Left lung (tissue), 10 donors: ENCODE measurements around the gene HSP90AA1. TPM values are rescaled to one million over a fixed set of nuclear protein-coding genes. Genes with fewer than 3 reads are reported as not detected.

ENCODE experiments used
- ATAC-seq: fragments of 200-7000 bp; cut with Tn5 transposase; one replicate; pipeline ENCODE4 v1.9.1; 2020; ENCODE audit warnings: moderate library complexity
- DNase-seq, 4 donors: peaks; one replicate each; pipeline ENCODE4 v3.0.0-alpha.2; 2013 to 2020
- H3K27ac ChIP-seq, 2 donors: fragments of 200-600 bp; sonication (generic) in 1 of 2; one replicate each; pipeline versions ENCODE4 v1.5.0 to v1.8.0; 2020 to 2021
- H3K27me3 ChIP-seq, 2 donors: fragments of 200-600 bp; sonication (generic) in 1 of 2; one replicate each; pipeline versions ENCODE4 v1.5.0 to v1.8.0; 2020 to 2021
- H3K36me3 ChIP-seq, 2 donors: fragments of 200-600 bp; sonication (generic) in 1 of 2; one replicate each; pipeline versions ENCODE4 v1.5.0 to v1.8.0; 2020 to 2021
- H3K4me1 ChIP-seq, 2 donors: fragments of 200-600 bp; one replicate each; pipeline ENCODE4 v1.8.0; 2021
- H3K4me3 ChIP-seq, 2 donors: fragments of 200-600 bp; sonication (generic) in 1 of 2; one replicate each; pipeline versions ENCODE4 v1.5.0 to v1.8.0; 2020 to 2021; ENCODE audit warnings: mild to moderate bottlenecking in 1 of 2
- H3K9me3 ChIP-seq, 2 donors: fragments of 200-600 bp; sonication (generic) in 1 of 2; one replicate each; pipeline versions ENCODE4 v1.5.0 to v1.8.0; 2020 to 2021
- intact Hi-C, 2 donors: fragments of 100-400 bp; cut with DNase I; formaldehyde crosslinking; loops; one replicate each; pipeline versions ENCODE4 v1.11.2 to v1.14.2; 2022
- polyA plus RNA-seq, 6 donors: library from polyadenylated mRNA; unstranded; fragments of 120-200 nt; gene quantifications; one replicate each; pipeline ENCODE4 v1.2.1, GENCODE V29; 2013; ENCODE audit not compliant: insufficient read length in 6 of 6
- total RNA-seq, 2 donors: library from RNA; stranded (reverse); fragmentation: NEBNext Ultra II Directional; extraction: Animal tissue kit (Norgen Biotek cat#: 25700); gene quantifications; one replicate each; pipeline ENCODE4 v1.2.1, GENCODE V29; 2021
- TF ChIP-seq, protein P1 (sequence below), 2 donors: fragments of 200-600 bp; sonication (generic) in 1 of 2; IDR thresholded peaks; one replicate each; pipeline versions ENCODE4 v1.5.0 to v1.8.0; 2021; ENCODE audit warnings: antibody characterized with exemption in 2 of 2
- donor health status: DM: no; HTN: yes; CAD: no.
- donor health status: DM: no; HTN: no; CAD: no.

Gene HSP90AA1
- total and polyA plus RNA-seq, 8 donors, result 515 to 760 (median 630) TPM

DNA sequence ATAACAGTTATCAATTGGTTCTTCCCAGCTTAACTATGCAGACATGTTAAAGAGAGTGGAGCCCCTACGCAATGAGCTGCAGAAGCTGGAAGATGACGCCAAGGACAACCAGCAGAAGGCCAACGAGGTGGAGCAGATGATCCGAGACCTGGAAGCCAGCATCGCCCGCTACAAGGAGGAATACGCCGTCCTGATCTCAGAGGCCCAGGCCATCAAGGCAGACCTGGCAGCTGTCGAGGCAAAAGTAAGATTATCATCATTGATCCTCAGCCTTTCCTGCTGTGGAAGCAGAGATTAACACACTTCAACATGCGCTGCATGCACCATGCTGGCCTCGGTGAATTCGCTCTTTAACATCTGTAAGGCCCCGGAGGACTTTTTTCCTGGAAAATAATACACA is 53.6 kb downstream of the HSP90AA1 start:
- no peak overlapping the region for H3K27ac ChIP-seq
- H3K4me1 ChIP-seq, result no peaks in the 10 kb centered on the region
- intact Hi-C loops, result no loop called here
- no peaks in the 10 kb centered on the region for H3K9me3 ChIP-seq
- TF ChIP-seq, protein P1, sequence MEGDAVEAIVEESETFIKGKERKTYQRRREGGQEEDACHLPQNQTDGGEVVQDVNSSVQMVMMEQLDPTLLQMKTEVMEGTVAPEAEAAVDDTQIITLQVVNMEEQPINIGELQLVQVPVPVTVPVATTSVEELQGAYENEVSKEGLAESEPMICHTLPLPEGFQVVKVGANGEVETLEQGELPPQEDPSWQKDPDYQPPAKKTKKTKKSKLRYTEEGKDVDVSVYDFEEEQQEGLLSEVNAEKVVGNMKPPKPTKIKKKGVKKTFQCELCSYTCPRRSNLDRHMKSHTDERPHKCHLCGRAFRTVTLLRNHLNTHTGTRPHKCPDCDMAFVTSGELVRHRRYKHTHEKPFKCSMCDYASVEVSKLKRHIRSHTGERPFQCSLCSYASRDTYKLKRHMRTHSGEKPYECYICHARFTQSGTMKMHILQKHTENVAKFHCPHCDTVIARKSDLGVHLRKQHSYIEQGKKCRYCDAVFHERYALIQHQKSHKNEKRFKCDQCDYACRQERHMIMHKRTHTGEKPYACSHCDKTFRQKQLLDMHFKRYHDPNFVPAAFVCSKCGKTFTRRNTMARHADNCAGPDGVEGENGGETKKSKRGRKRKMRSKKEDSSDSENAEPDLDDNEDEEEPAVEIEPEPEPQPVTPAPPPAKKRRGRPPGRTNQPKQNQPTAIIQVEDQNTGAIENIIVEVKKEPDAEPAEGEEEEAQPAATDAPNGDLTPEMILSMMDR (IDR thresholded peaks at IDR 0.05), result no peak
- no peak overlapping the region for H3K4me3 ChIP-seq
- H3K27me3 ChIP-seq, result no peaks in the 10 kb centered on the region
- DNase-seq (no peak), ATAC-seq (no peak)
- peaks cover 12 to 100% of the 10 kb centered on the region in 2 donors for H3K36me3 ChIP-seq

Other genes starting within 250 kb of the HSP90AA1 start
- gene DYNC1H1, start 122.5 kb downstream of the HSP90AA1 start, total RNA-seq, result 100 to 1,000 TPM; 492 to 514 TPM
- gene DYNC1H1, start 122.5 kb downstream of the HSP90AA1 start, polyA plus RNA-seq, result 100 to 1,000 TPM; 305 to 358 (median 332) TPM
- 10 to 100 TPM; 22.4 to 23.9 TPM for gene WDR20, start 52.9 kb upstream of the HSP90AA1 start, total RNA-seq
- 10 to 100 TPM; 25.2 to 28.4 (median 27.2) TPM for gene WDR20, start 52.9 kb upstream of the HSP90AA1 start, polyA plus RNA-seq
- 10 to 100 TPM in 1 of 2 donors, 1 to 10 TPM in 1; 8.7 to 10.1 TPM for gene MOK, start 218.1 kb upstream of the HSP90AA1 start, total RNA-seq
- 10 to 100 TPM; 22.9 to 39.0 (median 27.4) TPM for gene MOK, start 218.1 kb upstream of the HSP90AA1 start, polyA plus RNA-seq
- 1 to 10 TPM; 8.8 to 9.4 TPM for gene ZNF839, start 232.7 kb upstream of the HSP90AA1 start, total RNA-seq
- gene ZNF839, start 232.7 kb upstream of the HSP90AA1 start, polyA plus RNA-seq, result 10 to 100 TPM; 13.1 to 18.2 (median 15.6) TPM